HepG2 (cell line): ENCODE measurements around the gene DYNLT2B.

Experiments
- FOXJ3 ChIP-seq: sonication (generic); formaldehyde crosslinking; IDR thresholded peaks from 2 replicates; pipeline ENCODE4 v1.4.0; 2020; ENCODE audit warnings: missing genetic modification reagents, mild to moderate bottlenecking, borderline replicate concordance
- GABPB1 ChIP-seq: IDR thresholded peaks from 2 replicates; pipeline ENCODE4 v1.6.1; 2016; ENCODE audit warnings: mild to moderate bottlenecking, missing genetic modification reagents, moderate library complexity, missing compliant biosample characterization
- KDM2A ChIP-seq: sonication (generic); formaldehyde crosslinking; IDR thresholded peaks from 2 replicates; pipeline ENCODE4 v1.4.0; 2020; ENCODE audit warnings: low read depth, missing genetic modification reagents, borderline replicate concordance
- NFYB ChIP-seq: sonication (generic); formaldehyde crosslinking; IDR thresholded peaks from 2 replicates; pipeline ENCODE4 v1.4.0; 2020; ENCODE audit warnings: missing genetic modification reagents
- PHF20 ChIP-seq: sonication (generic); formaldehyde crosslinking; IDR thresholded peaks from 2 replicates; pipeline ENCODE4 v1.5.0; 2020; ENCODE audit warnings: mild to moderate bottlenecking, missing genetic modification reagents
- ZFP36L1 ChIP-seq: sonication (generic); formaldehyde crosslinking; IDR thresholded peaks from 2 replicates; pipeline ENCODE4 v1.8.0; 2022; ENCODE audit warnings: mild to moderate bottlenecking, missing genetic modification reagents, moderate library complexity
- ZNF446 ChIP-seq: sonication (generic); formaldehyde crosslinking; IDR thresholded peaks from 2 replicates; pipeline ENCODE4 v1.5.0; 2020; ENCODE audit warnings: mild to moderate bottlenecking, missing genetic modification reagents
- TF ChIP-seq, protein P1 (sequence below): sonication (generic); formaldehyde crosslinking; IDR thresholded peaks from 2 replicates; pipeline ENCODE4 v1.4.0; 2020; ENCODE audit warnings: missing genetic modification reagents
- TF ChIP-seq, protein P2 (sequence below): sonication (generic); formaldehyde crosslinking; IDR thresholded peaks from 2 replicates; pipeline ENCODE4 v1.5.0; 2020; ENCODE audit warnings: mild to moderate bottlenecking, missing genetic modification reagents, moderate library complexity
- TF ChIP-seq, protein P3 (sequence below): sonication (generic); formaldehyde crosslinking; IDR thresholded peaks from 2 replicates; pipeline ENCODE4 v1.5.0; 2020; ENCODE audit warnings: missing genetic modification reagents

DNA sequence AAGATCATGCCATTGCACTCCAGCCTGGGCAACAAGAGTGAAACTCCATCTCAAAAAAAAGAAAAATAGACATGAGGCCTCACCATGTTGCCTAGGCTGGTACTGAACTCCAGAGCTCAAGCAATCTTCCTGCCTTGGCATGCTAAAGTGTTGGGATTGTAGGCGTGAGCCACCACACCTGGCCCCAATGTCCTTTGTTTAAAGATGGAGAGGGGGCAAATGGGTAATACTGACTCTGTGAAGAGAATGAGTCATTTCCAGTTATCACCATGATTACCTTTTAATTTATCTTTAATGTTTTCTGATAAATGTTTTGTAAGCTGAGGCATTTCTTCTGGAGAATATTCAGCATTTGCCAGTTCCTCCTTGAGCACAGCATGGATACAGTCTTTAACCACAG is 2.2 kb downstream of the DYNLT2B start:
- TF ChIP-seq, protein P1, sequence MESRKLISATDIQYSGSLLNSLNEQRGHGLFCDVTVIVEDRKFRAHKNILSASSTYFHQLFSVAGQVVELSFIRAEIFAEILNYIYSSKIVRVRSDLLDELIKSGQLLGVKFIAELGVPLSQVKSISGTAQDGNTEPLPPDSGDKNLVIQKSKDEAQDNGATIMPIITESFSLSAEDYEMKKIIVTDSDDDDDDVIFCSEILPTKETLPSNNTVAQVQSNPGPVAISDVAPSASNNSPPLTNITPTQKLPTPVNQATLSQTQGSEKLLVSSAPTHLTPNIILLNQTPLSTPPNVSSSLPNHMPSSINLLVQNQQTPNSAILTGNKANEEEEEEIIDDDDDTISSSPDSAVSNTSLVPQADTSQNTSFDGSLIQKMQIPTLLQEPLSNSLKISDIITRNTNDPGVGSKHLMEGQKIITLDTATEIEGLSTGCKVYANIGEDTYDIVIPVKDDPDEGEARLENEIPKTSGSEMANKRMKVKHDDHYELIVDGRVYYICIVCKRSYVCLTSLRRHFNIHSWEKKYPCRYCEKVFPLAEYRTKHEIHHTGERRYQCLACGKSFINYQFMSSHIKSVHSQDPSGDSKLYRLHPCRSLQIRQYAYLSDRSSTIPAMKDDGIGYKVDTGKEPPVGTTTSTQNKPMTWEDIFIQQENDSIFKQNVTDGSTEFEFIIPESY = no peak
- TF ChIP-seq, protein P2, sequence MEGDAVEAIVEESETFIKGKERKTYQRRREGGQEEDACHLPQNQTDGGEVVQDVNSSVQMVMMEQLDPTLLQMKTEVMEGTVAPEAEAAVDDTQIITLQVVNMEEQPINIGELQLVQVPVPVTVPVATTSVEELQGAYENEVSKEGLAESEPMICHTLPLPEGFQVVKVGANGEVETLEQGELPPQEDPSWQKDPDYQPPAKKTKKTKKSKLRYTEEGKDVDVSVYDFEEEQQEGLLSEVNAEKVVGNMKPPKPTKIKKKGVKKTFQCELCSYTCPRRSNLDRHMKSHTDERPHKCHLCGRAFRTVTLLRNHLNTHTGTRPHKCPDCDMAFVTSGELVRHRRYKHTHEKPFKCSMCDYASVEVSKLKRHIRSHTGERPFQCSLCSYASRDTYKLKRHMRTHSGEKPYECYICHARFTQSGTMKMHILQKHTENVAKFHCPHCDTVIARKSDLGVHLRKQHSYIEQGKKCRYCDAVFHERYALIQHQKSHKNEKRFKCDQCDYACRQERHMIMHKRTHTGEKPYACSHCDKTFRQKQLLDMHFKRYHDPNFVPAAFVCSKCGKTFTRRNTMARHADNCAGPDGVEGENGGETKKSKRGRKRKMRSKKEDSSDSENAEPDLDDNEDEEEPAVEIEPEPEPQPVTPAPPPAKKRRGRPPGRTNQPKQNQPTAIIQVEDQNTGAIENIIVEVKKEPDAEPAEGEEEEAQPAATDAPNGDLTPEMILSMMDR (CRISPR knock-in tag) = no peak
- no peak for TF ChIP-seq ZFP36L1
- TF ChIP-seq, protein P3, sequence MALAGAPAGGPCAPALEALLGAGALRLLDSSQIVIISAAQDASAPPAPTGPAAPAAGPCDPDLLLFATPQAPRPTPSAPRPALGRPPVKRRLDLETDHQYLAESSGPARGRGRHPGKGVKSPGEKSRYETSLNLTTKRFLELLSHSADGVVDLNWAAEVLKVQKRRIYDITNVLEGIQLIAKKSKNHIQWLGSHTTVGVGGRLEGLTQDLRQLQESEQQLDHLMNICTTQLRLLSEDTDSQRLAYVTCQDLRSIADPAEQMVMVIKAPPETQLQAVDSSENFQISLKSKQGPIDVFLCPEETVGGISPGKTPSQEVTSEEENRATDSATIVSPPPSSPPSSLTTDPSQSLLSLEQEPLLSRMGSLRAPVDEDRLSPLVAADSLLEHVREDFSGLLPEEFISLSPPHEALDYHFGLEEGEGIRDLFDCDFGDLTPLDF (CRISPR knock-in tag) = no peak
- TF ChIP-seq GABPB1 = no peak
- TF ChIP-seq PHF20 (CRISPR knock-in tag) = no peak
- TF ChIP-seq KDM2A (CRISPR knock-in tag) = no peak
- TF ChIP-seq NFYB = no peak
- no peak for TF ChIP-seq ZNF446
- no peak for TF ChIP-seq FOXJ3
